GM21390 (cell line): ENCODE measurements around the gene SENP7.

Experiments used
- ATAC-seq: cut with Tn5 transposase; IDR thresholded peaks from one replicate; pipeline ENCODE4 v1.9.1; 2021; ENCODE audit not compliant: unreplicated experiment

Gene SENP7

DNA sequence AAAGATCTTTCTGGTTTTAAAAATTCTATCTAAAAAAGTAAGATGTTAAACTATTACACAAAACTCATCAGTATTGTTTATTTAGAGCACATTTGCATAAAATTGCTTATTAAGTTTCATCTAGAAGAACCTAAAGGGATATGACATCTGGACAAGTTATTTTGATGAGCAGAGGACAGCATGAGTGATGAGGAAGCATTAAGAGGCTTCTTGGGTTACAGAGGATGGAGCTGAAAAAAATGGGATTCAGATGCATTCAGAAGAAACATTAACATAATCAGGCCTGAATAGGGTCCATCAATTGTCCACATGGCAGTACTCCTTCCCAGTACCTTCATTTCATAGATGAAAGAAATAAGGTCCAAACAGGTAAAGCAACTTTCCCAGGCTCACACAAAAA is 234.3 kb downstream of the SENP7 start:
- no peak for ATAC-seq
